GM18519 (cell line): Measurements from ENCODE around the gene TAS2R43.
"Not testable (repeated sequence)": the region's sequence is repeated elsewhere in the genome, so short reads cannot be mapped to it uniquely, and the experiment has no call there.

Source experiments
- ATAC-seq: cut with Tn5 transposase; IDR thresholded peaks from one replicate; pipeline ENCODE4 v1.9.1; 2021; ENCODE audit warnings: mild to moderate bottlenecking, moderate library complexity; ENCODE audit not compliant: unreplicated experiment, low FRiP score

The TAS2R43 gene

DNA sequence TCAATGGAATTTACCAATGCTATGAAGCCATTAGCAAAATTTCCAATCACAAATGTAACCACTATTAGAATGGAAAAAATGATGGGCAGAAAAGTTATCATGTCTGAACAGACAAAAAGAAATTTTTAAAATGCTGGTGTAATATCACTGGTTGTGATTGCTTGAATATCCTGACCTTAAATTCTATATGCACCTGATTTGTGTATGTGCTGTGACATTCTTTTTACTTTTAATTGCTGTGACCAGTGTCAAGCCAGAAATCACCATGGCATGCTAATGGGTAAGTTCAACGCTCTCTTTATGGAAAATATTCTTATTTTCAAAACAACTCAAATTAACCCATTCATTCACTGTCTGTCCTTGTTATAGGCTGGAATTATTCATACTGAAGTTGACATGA lies 29.9 kb downstream of the TAS2R43 start, which contains the start of gene TAS2R46:
TSS of gene TAS2R46 (minus strand) at position 101 of the 400 bp plus-strand sequence. CDS start at position 101, 0 bp downstream.
- ATAC-seq: not testable (repeated sequence)

DNA sequence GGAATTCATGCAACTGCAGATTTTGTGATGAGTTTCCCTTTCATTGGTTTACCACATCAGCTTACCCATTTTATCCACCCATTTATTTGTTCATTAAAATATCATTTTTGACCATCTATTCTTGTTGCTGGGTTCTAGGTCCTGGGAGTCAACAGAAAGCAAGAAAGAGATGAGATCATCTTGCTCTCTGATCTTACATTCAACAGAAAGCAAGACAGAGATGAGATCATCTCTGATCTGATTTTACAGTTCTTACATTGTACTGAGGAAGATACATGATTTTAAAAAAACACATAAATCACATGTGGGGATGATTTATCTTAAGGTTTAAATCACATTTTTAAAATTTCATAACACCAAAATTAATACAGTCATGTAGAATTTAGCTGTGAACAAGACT lies 32.3 kb downstream of the TAS2R43 start:
- ATAC-seq: no peak

DNA sequence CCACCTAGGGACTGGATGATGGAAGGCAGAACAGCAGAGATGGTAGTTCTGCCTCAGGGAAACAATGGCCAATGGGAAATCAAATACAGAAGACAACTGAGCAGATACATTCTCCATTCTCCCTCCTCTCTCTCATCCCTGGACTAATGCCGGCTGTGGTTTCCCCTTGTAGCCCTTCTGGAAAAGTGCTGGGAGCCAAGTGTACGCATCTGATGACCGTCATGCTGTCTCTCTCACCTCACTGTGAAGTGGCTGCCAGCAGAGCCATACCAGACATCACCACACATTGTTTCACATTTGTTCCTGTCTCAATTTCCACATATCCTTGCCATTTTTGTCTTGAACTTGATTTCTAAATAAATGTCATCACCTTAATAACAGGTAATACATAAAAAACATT lies 33.1 kb downstream of the TAS2R43 start:
- ATAC-seq: no peak

DNA sequence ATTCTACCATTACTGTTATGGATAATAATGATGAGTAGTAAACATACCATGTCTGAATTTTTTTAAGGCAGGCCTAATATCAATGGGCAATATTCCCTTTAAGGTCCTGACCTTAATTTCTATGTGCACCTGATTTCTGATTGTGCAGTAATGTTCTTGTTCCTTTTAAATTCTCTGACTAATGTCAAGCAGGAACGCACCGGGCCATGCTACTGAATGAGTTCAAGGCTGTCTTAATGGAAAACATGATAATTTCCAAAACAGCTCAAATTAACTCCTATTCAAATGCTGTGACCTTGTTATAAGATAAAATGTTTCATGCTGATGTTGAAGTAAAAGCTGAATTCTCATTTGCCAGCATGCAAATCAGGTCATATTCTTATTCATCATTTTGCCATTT lies 36.8 kb downstream of the TAS2R43 start:
- no peak for ATAC-seq

DNA sequence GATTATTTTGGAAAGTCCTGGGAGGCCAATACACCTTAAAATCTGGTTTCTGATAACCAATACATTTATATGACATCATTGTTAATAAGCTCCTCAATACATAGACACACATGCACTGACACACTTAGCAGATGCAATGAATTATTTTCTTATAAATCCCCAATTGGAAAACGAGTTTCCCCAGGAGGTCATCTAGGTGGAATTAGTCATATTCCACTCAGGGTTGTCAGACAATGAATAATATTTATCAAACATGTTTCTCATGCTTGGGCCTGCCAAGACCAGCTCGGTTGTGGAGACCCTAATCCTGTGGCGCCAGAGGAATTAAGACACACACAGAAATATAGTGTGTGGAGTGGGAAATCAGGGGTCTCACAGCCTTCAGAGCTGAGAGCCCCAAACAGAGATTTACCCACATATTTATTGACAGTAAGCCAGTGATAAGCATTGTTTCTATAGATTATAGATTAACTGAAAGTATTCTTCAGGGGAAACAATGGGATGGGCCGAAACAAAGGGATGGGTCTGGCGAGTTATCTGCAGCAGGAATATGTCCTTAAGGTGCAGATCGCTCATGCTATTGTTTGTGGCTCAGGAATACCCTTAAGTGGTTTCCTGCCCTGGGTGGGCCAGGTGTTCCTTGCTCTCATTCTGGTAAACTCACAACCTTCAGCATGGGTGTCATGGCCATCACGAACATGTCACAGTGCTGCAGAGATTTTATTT lies 42.1 kb downstream of the TAS2R43 start:
- ATAC-seq: not testable (repeated sequence)

DNA sequence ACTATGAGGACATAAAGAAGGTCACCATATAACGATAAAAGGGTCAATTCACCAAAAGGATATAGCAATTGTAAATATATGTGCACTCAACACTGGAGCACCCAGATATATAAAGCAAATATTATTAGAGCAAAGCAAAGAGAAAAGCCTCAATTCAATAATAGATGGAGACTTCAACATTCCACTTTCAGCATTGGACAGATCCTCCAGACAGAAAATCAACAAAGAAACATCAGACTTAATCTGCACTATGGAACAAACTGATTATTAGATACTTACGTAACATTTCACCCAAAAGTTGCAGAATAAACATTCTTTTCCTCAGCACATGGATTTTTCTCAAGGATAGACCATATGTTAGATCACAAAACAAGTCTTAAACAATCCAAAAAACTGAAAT lies 50.7 kb downstream of the TAS2R43 start:
- not testable (repeated sequence) for ATAC-seq
